Right lobe of liver (tissue), 4 donors: ENCODE results near the gene ERC2.

ENCODE experiments used
- POLR2A ChIP-seq: fragments of 450-650 bp; IDR thresholded peaks from one replicate; pipeline ENCODE4 v1.6.1; 2017; ENCODE audit warnings: antibody characterized with exemption, mild to moderate bottlenecking
- TF ChIP-seq, protein P1 (sequence below), 4 donors: fragments of 200-600 bp in 3 of 4; fragments of 450-650 bp in 1 of 4; IDR thresholded peaks; one replicate each; pipeline versions ENCODE4 v1.5.1 to v1.8.0; 2016 to 2022; ENCODE audit warnings: antibody characterized with exemption in 4 of 4, mild to moderate bottlenecking in 2 of 4
- donor health status: DM: no; HTN: no; CAD: no.
- donor health status: DM: no; HTN: no; CAD: no.
- donor health status: DM: no; HTN: yes; CAD: no.

DNA sequence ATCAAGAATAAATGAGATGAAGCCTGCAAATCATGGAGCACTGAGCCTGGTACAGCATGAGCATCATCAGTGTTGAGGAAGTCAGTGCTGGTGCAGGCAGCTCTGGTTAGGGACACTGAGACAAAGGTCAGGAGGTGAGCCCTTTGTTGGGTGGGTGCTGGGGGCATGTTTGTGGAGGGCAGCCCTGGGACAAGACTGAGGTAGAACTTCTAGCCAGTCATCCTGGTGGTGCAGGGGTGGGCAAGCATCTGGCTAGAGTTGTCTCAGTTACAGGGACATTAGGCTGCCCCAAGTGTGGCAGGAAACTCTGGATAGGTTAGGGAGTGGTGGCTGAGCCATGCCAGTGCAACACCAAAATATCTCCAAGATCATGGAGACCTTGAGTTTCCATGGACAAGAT lies 1008.4 kb downstream of the ERC2 start:
- no peak for TF ChIP-seq POLR2A
- TF ChIP-seq, protein P1, sequence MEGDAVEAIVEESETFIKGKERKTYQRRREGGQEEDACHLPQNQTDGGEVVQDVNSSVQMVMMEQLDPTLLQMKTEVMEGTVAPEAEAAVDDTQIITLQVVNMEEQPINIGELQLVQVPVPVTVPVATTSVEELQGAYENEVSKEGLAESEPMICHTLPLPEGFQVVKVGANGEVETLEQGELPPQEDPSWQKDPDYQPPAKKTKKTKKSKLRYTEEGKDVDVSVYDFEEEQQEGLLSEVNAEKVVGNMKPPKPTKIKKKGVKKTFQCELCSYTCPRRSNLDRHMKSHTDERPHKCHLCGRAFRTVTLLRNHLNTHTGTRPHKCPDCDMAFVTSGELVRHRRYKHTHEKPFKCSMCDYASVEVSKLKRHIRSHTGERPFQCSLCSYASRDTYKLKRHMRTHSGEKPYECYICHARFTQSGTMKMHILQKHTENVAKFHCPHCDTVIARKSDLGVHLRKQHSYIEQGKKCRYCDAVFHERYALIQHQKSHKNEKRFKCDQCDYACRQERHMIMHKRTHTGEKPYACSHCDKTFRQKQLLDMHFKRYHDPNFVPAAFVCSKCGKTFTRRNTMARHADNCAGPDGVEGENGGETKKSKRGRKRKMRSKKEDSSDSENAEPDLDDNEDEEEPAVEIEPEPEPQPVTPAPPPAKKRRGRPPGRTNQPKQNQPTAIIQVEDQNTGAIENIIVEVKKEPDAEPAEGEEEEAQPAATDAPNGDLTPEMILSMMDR (IDR thresholded peaks at IDR 0.05), result no peak
